Amniotic epithelial cell (primary cell): ENCODE results near the gene GRK3.
"Not testable (repeated sequence)": the region's sequence is repeated elsewhere in the genome, so short reads cannot be mapped to it uniquely, and the experiment has no call there.

Source experiments
- DNase-seq: peaks from one replicate; pipeline ENCODE4 v3.0.0-alpha.2; 2010; ENCODE audit warnings: low read depth

Gene GRK3

GRCh38 chr22:25551396-25551795 lies 13.1 kb upstream of the GRK3 start:
- DNase-seq = no peak

GRCh38 chr22:25552405-25552804 lies 12.1 kb upstream of the GRK3 start:
- DNase-seq = peak; percentile 63

GRCh38 chr22:25553131-25553530 lies 11.3 kb upstream of the GRK3 start:
- DNase-seq = no peak

GRCh38 chr22:25554238-25554671 lies 10.2 kb upstream of the GRK3 start:
- DNase-seq = no peak

GRCh38 chr22:25554689-25555088 lies 9.8 kb upstream of the GRK3 start:
- no peak for DNase-seq

GRCh38 chr22:25555586-25555985 lies 8.9 kb upstream of the GRK3 start:
- DNase-seq = no peak

GRCh38 chr22:25557218-25557617 lies 7.3 kb upstream of the GRK3 start:
- DNase-seq = no peak

GRCh38 chr22:25558341-25558740 lies 6.1 kb upstream of the GRK3 start:
- DNase-seq = no peak

- not testable (repeated sequence) for DNase-seq
These were observed 4.6 kb upstream of the GRK3 start for GRCh38 chr22:25559910-25560309.

- not testable (repeated sequence) for DNase-seq
These were observed 3.3 kb upstream of the GRK3 start for GRCh38 chr22:25561182-25561581.

GRCh38 chr22:25561927-25562326 lies 2.5 kb upstream of the GRK3 start:
- not testable (repeated sequence) for DNase-seq

GRCh38 chr22:25562966-25563760 lies 1.3 kb upstream of the GRK3 start:
- not testable (repeated sequence) for DNase-seq

- no peak for DNase-seq
These were observed 635 bp upstream of the GRK3 start for GRCh38 chr22:25563761-25564319.

GRCh38 chr22:25564979-25565677 lies 653 bp downstream of the GRK3 start:
- no peak for DNase-seq

- DNase-seq = no peak
These were observed 1.9 kb downstream of the GRK3 start for GRCh38 chr22:25566186-25566897.

GRCh38 chr22:25566898-25567235 lies 2.4 kb downstream of the GRK3 start:
- DNase-seq = no peak

GRCh38 chr22:25567251-25567675 lies 2.8 kb downstream of the GRK3 start:
- no peak for DNase-seq

GRCh38 chr22:25568066-25568465 lies 3.6 kb downstream of the GRK3 start:
- not testable (repeated sequence) for DNase-seq

- no peak for DNase-seq
These were observed 4.9 kb downstream of the GRK3 start for GRCh38 chr22:25569361-25569760.

- no peak for DNase-seq
These were observed 5.5 kb downstream of the GRK3 start for GRCh38 chr22:25569983-25570382.

GRCh38 chr22:25570486-25570885 lies 6.0 kb downstream of the GRK3 start:
- no peak for DNase-seq

GRCh38 chr22:25571969-25572707 lies 7.7 kb downstream of the GRK3 start:
- DNase-seq = not testable (repeated sequence)
